ENCODE data around the gene XKR8. TPM values are rescaled to one million over a fixed set of nuclear protein-coding genes. Genes with fewer than 3 reads are reported as not detected.

The XKR8 gene
- 4.6 to 6.0 TPM (median 4.9 TPM) in 5 replicates for total RNA-seq (2022; extraction: Qiagen RNA extraction)

GRCh38 chr1:27959792-27960603 is at the start of gene XKR8:
XKR8 (plus strand) TSS chr1:27959973; CDS start chr1:27960070, 97 bp downstream.

GRCh38 chr1:27934818-27935549 is 24.8 kb upstream of the XKR8 start, which contains the start of gene SMPDL3B:
SMPDL3B (plus strand) TSS chr1:27935000; CDS start chr1:27935184, 184 bp downstream.

Other genes starting within 250 kb of the XKR8 start
- gene FAM76A, start 234.0 kb upstream of the XKR8 start, total RNA-seq (2022; extraction: Qiagen RNA extraction): 5.3 to 8.2 TPM (median 6.9 TPM) in 5 replicates
- 8.1 to 9.7 TPM (median 9.6 TPM) in 5 replicates for gene STX12, start 186.8 kb upstream of the XKR8 start, total RNA-seq (2022; extraction: Qiagen RNA extraction)
- 37.4 to 43.6 TPM (median 37.6 TPM) in 5 replicates for gene PPP1R8, start 129.2 kb upstream of the XKR8 start, total RNA-seq (2022; extraction: Qiagen RNA extraction)
- 0.70 to 0.97 TPM (median 0.85 TPM) in 5 replicates for gene THEMIS2, start 87.4 kb upstream of the XKR8 start, total RNA-seq (2022; extraction: Qiagen RNA extraction)
- gene RPA2, start 45.4 kb upstream of the XKR8 start, total RNA-seq (2022; extraction: Qiagen RNA extraction): 33.9 to 39.7 TPM (median 37.1 TPM) in 5 replicates
- 1.3 to 1.6 TPM (median 1.4 TPM) in 5 replicates for gene SMPDL3B, start 25.0 kb upstream of the XKR8 start, total RNA-seq (2022; extraction: Qiagen RNA extraction)
- gene EYA3, start 128.6 kb downstream of the XKR8 start, total RNA-seq (2022; extraction: Qiagen RNA extraction): 4.3 to 6.7 TPM (median 5.6 TPM) in 5 replicates
- 0.10 to 0.22 TPM (median 0.16 TPM) in 5 replicates for gene PTAFR, start 216.7 kb downstream of the XKR8 start, total RNA-seq (2022; extraction: Qiagen RNA extraction)

Data from A549 treated with Hydrocortisone at 1 μM for 4 hours (cell line).